B cell (primary cell): ENCODE measurements around the gene NKAPL. TPM values are rescaled to one million over a fixed set of nuclear protein-coding genes. Genes with fewer than 3 reads are reported as not detected.
A peak's percentile ranks its signal among the peaks of the same experiment; 100 is the strongest.

Source experiments
- ATAC-seq: fragments of 200-7000 bp; cut with Tn5 transposase; one replicate; pipeline ENCODE4 v1.10.0; 2021; ENCODE audit warnings: low read depth, mild to moderate bottlenecking, moderate number of reproducible peaks, moderate library complexity
- CTCF ChIA-PET: fragments of 350-600 bp; sonication (Branson Sonifier 250); formaldehyde crosslinking; loops from one replicate; lab custom pipeline; 2021; ENCODE audit warnings: antibody characterized with exemption, inconsistent platforms; lab: Charles Lee
- POLR2A ChIA-PET: fragments of 350-600 bp; sonication (Branson Sonifier 250); formaldehyde crosslinking; loops from one replicate; lab custom pipeline; 2021; ENCODE audit warnings: antibody characterized with exemption; lab: Charles Lee
- DNase-seq: peaks from one replicate; pipeline ENCODE4 v3.0.0; 2013
- H2AFZ ChIP-seq: 2 replicates; pipeline ENCODE4 v1.6.1; 2012; ENCODE audit warnings: mild to moderate bottlenecking, low read depth, low read length; ENCODE audit not compliant: insufficient read depth, poor library complexity, severe bottlenecking
- H3K27ac ChIP-seq, 2 donors: 1 replicate in 1 of 2; 2 replicates in 1 of 2; pipeline ENCODE4 v1.5.1; 2012 to 2013; ENCODE audit warnings: low read length in 2 of 2, mild to moderate bottlenecking in 2 of 2, moderate library complexity in 1 of 2
- H3K27me3 ChIP-seq, 4 experiments: fragments of 200-600 bp in 1 of 4; sonication (generic) in 1 of 4; replicated peaks in 1 of 4; 1 replicate in 2 of 4; 2 replicates in 2 of 4; pipeline versions ENCODE4 v1.6.1 to v1.7.0; 2013 to 2016; ENCODE audit warnings: low read length in 3 of 4, mild to moderate bottlenecking in 2 of 4, mixed read lengths in 1 of 4, moderate library complexity in 1 of 4; ENCODE audit not compliant: insufficient read depth in 4 of 4, control insufficient read depth in 3 of 4; ENCODE audit errors: control extremely low read depth in 1 of 4
- H3K36me3 ChIP-seq, 2 experiments: replicated peaks in 1 of 2; 1 replicate in 1 of 2; 2 replicates in 1 of 2; pipeline versions ENCODE4 v1.6.1 to v1.7.1; 2013; ENCODE audit warnings: low read length in 1 of 2; ENCODE audit not compliant: insufficient read depth in 2 of 2, control insufficient read depth in 1 of 2; ENCODE audit errors: control extremely low read depth in 1 of 2, extremely low read depth in 1 of 2
- H3K4me1 ChIP-seq, 2 donors: fragments of 200-600 bp in 1 of 2; sonication (generic) in 1 of 2; 1 replicate in 1 of 2; 2 replicates in 1 of 2; pipeline versions ENCODE4 v1.5.1 to v1.6.1; 2013 to 2017; ENCODE audit warnings: low read length in 2 of 2; ENCODE audit not compliant: control insufficient read depth in 2 of 2, insufficient read depth in 2 of 2
- H3K4me2 ChIP-seq: replicated peaks from 2 replicates; pipeline ENCODE3; 2012; ENCODE audit warnings: mild to moderate bottlenecking, low read depth, low read length; ENCODE audit not compliant: poor library complexity, severe bottlenecking
- H3K4me3 ChIP-seq, 5 experiments: fragments of 200-600 bp in 1 of 5; sonication (generic) in 1 of 5; 1 replicate in 3 of 5; 2 replicates in 2 of 5; pipeline versions ENCODE4 v1.5.1 to v1.7.0; 2011 to 2016; ENCODE audit warnings: low read length in 4 of 5, mild to moderate bottlenecking in 4 of 5, low read depth in 2 of 5, control low read depth in 1 of 5, moderate library complexity in 1 of 5; ENCODE audit not compliant: insufficient read depth in 1 of 5; ENCODE audit errors: control extremely low read depth in 1 of 5, extremely low read depth in 1 of 5
- H3K79me2 ChIP-seq: fragments of 200-600 bp; sonication (generic); one replicate; pipeline ENCODE4 v1.6.0; 2016; ENCODE audit warnings: low read length; ENCODE audit not compliant: control insufficient read depth, insufficient read depth
- H3K9ac ChIP-seq: fragments of 200-600 bp; sonication (generic); 2 replicates; pipeline ENCODE4 v1.6.1; 2017; ENCODE audit warnings: mild to moderate bottlenecking, low read length, moderate library complexity
- H3K9me3 ChIP-seq, 3 donors: one replicate each; pipeline versions ENCODE4 v1.6.1 to v1.7.1; 2013; ENCODE audit warnings: low read length in 2 of 3; ENCODE audit not compliant: control insufficient read depth in 2 of 3, insufficient read depth in 1 of 3; ENCODE audit errors: control extremely low read depth in 1 of 3
- H4K20me1 ChIP-seq: 2 replicates; pipeline ENCODE4 v1.6.0; 2012; ENCODE audit warnings: mild to moderate bottlenecking, low read length; ENCODE audit not compliant: insufficient read depth, control insufficient read depth, poor library complexity, severe bottlenecking
- H3K27ac Mint-ChIP-seq: one replicate; pipeline ENCODE4 v1.8.0; 2021; ENCODE audit warnings: mixed read lengths
- H3K27me3 Mint-ChIP-seq: one replicate; pipeline ENCODE4 v1.8.0; 2021; ENCODE audit warnings: mixed read lengths
- H3K4me1 Mint-ChIP-seq: one replicate; pipeline ENCODE4 v1.8.0; 2021; ENCODE audit warnings: mixed read lengths
- H3K4me3 Mint-ChIP-seq: one replicate; pipeline ENCODE4 v1.8.0; 2021; ENCODE audit warnings: mixed read lengths
- H3K9me3 Mint-ChIP-seq: one replicate; pipeline ENCODE4 v1.8.0; 2022; ENCODE audit warnings: mixed read lengths; ENCODE audit not compliant: insufficient read depth
- EZH2 ChIP-seq: IDR thresholded peaks from 2 replicates; pipeline ENCODE4 v1.6.1; 2012; ENCODE audit warnings: borderline replicate concordance, low read depth, mild to moderate bottlenecking, moderate library complexity, low read length; ENCODE audit not compliant: insufficient read depth, poor library complexity, severe bottlenecking
- WGBS: methylation state at CpG from one replicate; pipeline ENCODE4 v1.1.5; 2013; ENCODE audit warnings: missing lambda C conversion rate; ENCODE audit not compliant: insufficient coverage; 5-methylcytosine and 5-hydroxymethylcytosine counted together
- intact Hi-C: fragments of 100-400 bp; cut with micrococcal nuclease; formaldehyde crosslinking; loops from one replicate; pipeline ENCODE4 v1.10.0; 2022
- polyA plus RNA-seq: library from polyadenylated mRNA; depleted of rRNA; stranded (reverse); fragments of >200 nt; gene quantifications from 2 replicates; pipeline ENCODE4 v1.2.3, GENCODE V29; 2012
- total RNA-seq, 2 donors: library from RNA; stranded (reverse); fragments of 120-200 nt in 1 of 2; gene quantifications; 1 replicate in 1 of 2; 2 replicates in 1 of 2; pipeline versions ENCODE4 v1.2.3 to v1.2.4, GENCODE V29; 2013 to 2022
- TF ChIP-seq, protein P1 (sequence below): fragments of 200-600 bp; IDR thresholded peaks from one replicate; pipeline ENCODE4 v1.8.0; 2022; ENCODE audit warnings: antibody characterized with exemption, mild to moderate bottlenecking

Gene NKAPL
- total and polyA plus RNA-seq, 2 donors (not counting 1 experiment from before 2014, with no cell fraction given), result 0.52 TPM; not detected in 1

- H2AFZ ChIP-seq, result peak overlapping the region; percentile 94
- Mint-ChIP-seq H3K4me3 (no peak overlapping the region), H3K27ac (no peak overlapping the region)
Measured at GRCh38 chr6:28267695-28268059, 8.6 kb downstream of the NKAPL start.

DNA sequence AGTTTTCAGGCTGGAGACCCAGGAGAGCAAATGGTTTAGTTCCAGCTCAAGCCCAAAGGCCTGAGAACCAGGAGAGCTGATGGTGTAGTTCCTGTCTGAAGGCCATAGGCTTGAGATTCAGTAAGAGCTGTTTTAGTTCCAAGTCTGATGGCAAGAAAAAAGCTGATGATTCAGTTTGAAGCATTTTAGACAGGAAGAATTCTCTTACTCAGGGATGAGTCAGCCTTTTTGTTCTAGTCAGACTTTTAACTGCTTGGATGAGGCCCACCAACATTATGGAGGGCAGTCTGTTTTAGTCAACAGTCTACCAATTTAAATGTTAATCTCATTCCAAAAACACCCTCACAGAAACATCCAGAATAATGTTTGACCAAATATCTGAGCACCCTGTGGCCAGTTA lies 10.4 kb downstream of the NKAPL start:
- no peak overlapping the region for H3K4me2 ChIP-seq
- DNase-seq (no peak), ATAC-seq (no peak)
- intact Hi-C loops, result loop anchor here (5.0 kb wide), 2 partner anchors 147 to 882 kb away; partner anchors contain the start of genes ZNF391 and ZSCAN16
- no peaks in the 10 kb centered on the region for H3K27me3 Mint-ChIP-seq
- H3K27ac ChIP-seq, result no peak overlapping the region
- no peak overlapping the region for H3K4me3 ChIP-seq
- H3K36me3 ChIP-seq, result peaks cover 4 to 28% of the 10 kb centered on the region in 2 experiments
- H3K4me1 Mint-ChIP-seq, result peaks cover 10% of the 10 kb centered on the region
- peaks cover 10 to 18% of the 10 kb centered on the region in 2 donors for H3K4me1 ChIP-seq
- TF ChIP-seq EZH2, result no peak
- TF ChIP-seq, protein P1, sequence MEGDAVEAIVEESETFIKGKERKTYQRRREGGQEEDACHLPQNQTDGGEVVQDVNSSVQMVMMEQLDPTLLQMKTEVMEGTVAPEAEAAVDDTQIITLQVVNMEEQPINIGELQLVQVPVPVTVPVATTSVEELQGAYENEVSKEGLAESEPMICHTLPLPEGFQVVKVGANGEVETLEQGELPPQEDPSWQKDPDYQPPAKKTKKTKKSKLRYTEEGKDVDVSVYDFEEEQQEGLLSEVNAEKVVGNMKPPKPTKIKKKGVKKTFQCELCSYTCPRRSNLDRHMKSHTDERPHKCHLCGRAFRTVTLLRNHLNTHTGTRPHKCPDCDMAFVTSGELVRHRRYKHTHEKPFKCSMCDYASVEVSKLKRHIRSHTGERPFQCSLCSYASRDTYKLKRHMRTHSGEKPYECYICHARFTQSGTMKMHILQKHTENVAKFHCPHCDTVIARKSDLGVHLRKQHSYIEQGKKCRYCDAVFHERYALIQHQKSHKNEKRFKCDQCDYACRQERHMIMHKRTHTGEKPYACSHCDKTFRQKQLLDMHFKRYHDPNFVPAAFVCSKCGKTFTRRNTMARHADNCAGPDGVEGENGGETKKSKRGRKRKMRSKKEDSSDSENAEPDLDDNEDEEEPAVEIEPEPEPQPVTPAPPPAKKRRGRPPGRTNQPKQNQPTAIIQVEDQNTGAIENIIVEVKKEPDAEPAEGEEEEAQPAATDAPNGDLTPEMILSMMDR, result no peak
- no peak overlapping the region for H3K9ac ChIP-seq
- no peaks in the 10 kb centered on the region for H3K27me3 ChIP-seq
- ChIA-PET POLR2A (no interaction called here), CTCF (no interaction called here)
- H4K20me1 ChIP-seq, result no peaks in the 10 kb centered on the region
- H3K27ac Mint-ChIP-seq, result no peak overlapping the region
- H3K9me3 ChIP-seq, result no peaks in the 10 kb centered on the region
- H3K79me2 ChIP-seq, result peaks cover 24% of the 10 kb centered on the region
- H2AFZ ChIP-seq, result no peak overlapping the region
- no peaks in the 10 kb centered on the region for H3K9me3 Mint-ChIP-seq
- H3K4me3 Mint-ChIP-seq, result no peak overlapping the region

More at GRCh38 chr6:28267695-28268059, 8.6 kb downstream of the NKAPL start:
- TF ChIP-seq, protein P1, result no peak
- no peak for TF ChIP-seq EZH2
- no peak for DNase-seq
- no peaks in the 10 kb centered on the region for H3K9me3 ChIP-seq
- H3K27ac ChIP-seq, result peak overlapping the region in 1 of 2 donors; percentile 77
- H3K4me1 ChIP-seq, result peaks cover 10 to 18% of the 10 kb centered on the region in 2 donors
- peaks cover 10% of the 10 kb centered on the region for H3K4me1 Mint-ChIP-seq
- H3K9me3 Mint-ChIP-seq, result no peaks in the 10 kb centered on the region
- intact Hi-C loops, result loop anchor here (1.0 to 5.0 kb wide), 10 partner anchors 15 to 880 kb away; partner anchors contain the start of genes ZKSCAN3, ZKSCAN4, ZNF165 and ZNF391
- H3K4me2 ChIP-seq, result peak overlapping the region; percentile 84
- H3K27me3 ChIP-seq, result no peaks in the 10 kb centered on the region
- H3K36me3 ChIP-seq, result peaks cover 0 to 12% of the 10 kb centered on the region in 2 experiments
- H3K79me2 ChIP-seq, result peaks cover 24% of the 10 kb centered on the region
- no peaks in the 10 kb centered on the region for H3K27me3 Mint-ChIP-seq
- no peak for ATAC-seq
- peak overlapping the region; percentile 62 to 100 (median 72) for H3K4me3 ChIP-seq
- no peaks in the 10 kb centered on the region for H4K20me1 ChIP-seq
- ChIA-PET CTCF (interaction anchor here (1.0 to 3.0 kb wide), 5 partner anchors 13 to 88 kb away, joined by 3 to 24 read pairs (median 9); partner anchors contain the start of genes PGBD1, ZKSCAN3 and ZKSCAN4), POLR2A (interaction anchor here (0.7 to 2.1 kb wide), 5 partner anchors 15 to 163 kb away, joined by 3 to 12 read pairs (median 6); partner anchors contain the start of genes ZKSCAN4, ZKSCAN8, ZSCAN12 and ZSCAN31)
- whole genome bisulfite sequencing, result 13% methylated on average over 1 of the region's 1 CpG
- peak overlapping the region; percentile 89 for H3K9ac ChIP-seq
